ENCODE data around the gene LDB3.
A peak's percentile ranks its signal among the peaks of the same experiment; 100 is the strongest.

The LDB3 gene

DNA sequence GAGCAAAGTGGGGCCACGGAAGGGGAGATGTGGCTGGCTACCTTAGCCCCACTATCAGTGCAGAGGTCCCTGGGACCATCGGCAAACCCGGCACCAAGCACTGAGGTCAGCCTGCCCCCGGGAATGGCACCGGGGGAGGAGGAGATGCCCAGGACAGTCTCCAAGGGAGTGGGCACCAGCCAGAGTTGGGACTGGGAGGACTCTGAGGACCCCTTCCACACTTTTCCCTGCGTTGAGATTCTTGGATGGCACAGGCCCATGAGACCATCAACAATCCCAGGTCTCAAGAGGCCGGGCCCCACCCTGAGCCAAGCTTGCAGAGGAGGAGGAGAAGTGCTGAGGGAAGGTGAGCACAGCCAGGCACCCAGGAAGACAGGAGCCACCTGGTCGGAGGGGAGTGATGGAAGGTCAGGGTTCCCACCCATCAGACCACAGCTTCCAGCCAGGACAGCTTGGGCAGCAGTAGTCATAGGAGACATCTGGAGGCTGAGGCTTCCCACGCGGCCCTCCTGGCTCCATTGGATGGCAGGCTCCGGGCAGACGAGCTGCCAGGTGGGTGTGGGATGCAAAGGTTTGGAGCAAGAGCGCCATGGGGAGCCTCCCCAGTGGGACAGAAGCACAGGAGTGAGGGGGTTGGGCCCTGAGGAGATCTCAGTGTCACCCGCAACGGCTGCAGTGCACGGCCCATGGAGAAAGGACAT is 16.5 kb upstream of the LDB3 start:
- peak in 1 of 5 donors; percentile 8 for DNase-seq

DNA sequence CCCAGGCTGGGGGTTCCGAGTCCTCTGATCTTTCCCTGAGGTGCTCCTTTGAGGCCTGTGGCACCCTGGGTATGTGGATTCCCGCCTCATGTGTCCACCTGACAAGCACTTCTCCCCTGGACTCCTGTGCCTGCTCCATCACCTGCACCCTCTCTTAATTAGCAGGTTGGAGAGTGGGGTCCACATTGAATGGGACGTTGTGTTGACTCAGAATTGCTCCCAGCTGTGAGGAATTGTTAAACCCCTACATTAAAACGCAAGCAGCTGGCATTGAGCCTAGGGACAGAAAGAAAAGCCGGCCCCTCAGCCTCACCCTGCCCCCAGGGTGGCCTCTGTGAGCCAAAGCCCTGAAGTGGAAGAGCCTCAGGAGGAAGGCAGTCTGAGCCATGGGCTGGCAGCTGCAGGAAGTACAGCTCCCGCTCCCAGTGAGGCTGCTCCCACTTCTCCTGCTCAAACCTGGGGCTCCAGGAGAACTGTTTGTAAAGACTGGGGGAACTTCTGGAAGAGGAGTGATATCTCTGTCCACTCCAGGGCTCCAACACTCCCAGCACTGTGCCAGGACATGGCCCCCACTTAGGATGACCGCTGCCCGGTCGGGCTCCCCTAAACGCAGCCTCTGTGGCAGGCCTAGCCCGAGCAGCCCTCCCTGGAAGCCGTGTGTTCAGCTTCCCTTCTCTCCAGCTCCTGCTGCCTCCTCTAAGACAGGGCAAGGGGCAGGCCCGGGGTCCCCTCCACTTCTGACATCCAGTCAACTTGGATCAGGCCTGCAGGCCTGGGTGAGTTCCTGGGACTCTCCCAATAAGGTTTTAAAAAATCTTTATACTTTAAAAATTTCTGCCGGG is 15.7 kb upstream of the LDB3 start:
- DNase-seq, result peak in 1 of 5 donors; percentile 9

DNA sequence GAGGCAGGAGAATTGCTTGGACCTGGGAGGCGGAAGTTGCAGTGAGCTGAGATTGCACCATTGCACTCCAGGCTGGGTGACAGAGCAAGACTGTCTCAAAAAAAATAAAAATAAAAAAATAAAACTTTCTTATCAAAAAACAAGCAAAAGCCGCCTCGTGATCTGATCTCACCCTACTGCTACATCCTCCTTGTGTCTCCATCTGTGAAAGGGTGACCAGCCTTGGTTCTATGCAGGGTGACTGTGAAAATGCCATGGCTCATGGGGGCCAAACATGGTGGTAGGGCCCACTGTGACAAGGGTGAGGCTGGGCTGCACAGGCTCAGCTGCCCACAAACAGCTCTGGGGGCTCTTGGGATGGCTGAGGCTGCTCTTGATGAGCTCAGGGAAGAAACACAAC is 14.9 kb upstream of the LDB3 start:
- no peak for DNase-seq

DNA sequence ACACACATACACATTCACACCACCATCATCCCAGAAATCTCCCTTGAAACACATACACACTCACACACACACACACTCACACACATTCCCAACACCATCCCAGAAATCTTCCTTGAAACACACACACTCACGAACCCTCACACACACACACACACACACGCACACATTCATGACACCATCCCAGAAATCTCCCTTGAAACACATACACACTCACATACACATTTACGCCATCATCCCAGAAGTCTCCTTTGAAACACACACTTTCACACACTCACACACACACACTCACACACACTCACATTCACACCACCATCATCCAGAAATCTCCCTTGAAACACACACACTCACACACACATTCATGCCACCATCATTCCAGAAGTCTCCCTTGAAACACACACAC is 14.3 kb upstream of the LDB3 start:
- DNase-seq, result no peak

DNA sequence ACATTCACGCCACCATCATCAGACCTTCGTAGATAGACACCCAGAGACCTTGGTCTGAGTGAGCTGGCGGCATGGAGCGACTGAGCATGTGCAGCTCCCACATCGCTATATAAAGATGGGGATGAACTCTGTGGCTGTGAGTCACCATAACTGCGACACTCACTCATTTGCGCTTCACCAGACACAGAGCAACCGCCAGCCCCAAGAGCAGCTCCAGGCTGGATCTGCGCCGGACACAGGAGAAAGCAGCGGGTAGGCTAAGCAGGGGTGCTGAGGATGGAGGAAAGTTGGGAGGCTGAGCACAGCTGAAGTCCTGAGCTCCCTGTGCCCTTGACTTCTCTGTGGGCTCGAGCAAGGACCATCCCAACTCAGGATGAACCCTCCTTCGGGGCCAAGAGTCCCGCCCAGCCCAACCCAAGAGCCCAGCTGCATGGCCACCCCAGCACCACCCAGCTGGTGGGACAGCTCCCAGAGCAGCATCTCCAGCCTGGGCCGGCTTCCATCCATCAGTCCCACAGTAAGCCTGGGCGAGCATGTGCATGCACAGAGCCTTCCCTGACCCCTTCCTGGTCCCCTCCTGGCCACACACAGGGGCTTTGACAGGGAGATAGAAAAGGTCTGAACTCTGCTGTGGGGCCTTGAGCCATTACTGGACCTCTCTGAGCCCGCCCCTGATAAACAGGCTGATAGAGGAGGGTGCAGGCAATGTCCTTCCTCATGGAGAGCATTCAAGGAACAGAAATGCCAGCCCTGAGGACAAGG is 13.7 kb upstream of the LDB3 start, which contains the start of gene OPN4:
TSS of gene OPN4 (plus strand) at position 137 of the 762 bp plus-strand sequence. CDS start at position 374, 237 bp downstream.
- DNase-seq, result peak in 1 of 5 donors; percentile 10

DNA sequence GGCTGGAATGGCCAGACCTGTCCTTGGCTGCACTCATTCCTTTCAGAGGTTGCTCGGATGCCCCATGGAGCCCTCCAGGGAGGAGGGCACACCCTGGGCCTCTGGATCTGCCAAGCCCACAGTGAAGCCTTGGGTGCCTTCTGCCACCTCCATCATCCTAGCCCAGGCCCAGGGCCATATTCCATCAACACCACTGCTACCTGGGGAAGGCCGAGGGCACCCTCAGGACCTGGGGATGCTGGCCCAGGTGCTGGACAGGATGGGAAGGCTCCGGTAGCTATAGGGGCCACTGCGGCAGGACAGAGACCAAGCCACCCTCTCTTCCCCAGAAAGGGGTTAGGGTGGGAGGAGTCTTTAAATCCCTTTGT is 13.2 kb upstream of the LDB3 start:
- DNase-seq, result peak in 1 of 5 donors; percentile 2

DNA sequence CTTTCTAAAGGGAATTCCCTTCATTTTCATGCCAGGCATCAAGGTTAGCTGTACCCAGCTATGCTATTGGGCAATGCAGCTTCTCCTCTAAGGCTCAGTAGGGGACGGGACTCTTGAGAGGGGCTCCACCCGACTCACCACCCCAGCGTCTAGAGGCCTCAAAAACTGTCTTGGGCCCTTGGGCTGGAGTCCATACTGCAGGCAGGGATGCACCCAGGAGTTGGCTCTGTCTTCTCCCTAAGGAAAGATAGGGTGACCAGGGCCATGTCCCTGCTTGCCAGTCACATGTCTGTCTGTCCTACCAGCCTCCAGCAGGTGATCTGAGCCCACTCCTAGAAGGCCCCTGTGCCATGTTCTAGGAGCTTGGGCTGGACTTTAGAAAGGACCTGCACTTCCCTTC is 12.7 kb upstream of the LDB3 start:
- DNase-seq, result no peak

DNA sequence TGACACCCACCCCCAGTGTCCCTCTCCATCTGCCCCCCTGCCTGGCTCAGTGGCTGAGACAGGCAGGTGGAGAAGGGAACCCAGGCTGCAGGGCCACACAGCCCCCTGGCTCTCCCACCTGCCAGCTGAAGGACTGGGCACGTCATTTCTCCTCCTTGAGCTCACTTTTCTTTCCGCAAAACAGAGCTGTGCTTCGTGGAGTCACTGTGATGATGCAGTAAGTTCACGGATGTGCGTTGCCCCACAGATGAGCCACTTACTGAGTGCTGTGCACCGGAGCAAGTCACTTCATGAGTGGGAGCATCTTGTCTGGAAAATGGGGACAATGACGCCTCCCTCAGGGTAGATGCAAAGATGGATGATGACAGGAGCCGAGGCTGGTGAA is 11.3 kb upstream of the LDB3 start:
- peak in 1 of 5 donors; percentile 8 for DNase-seq

DNA sequence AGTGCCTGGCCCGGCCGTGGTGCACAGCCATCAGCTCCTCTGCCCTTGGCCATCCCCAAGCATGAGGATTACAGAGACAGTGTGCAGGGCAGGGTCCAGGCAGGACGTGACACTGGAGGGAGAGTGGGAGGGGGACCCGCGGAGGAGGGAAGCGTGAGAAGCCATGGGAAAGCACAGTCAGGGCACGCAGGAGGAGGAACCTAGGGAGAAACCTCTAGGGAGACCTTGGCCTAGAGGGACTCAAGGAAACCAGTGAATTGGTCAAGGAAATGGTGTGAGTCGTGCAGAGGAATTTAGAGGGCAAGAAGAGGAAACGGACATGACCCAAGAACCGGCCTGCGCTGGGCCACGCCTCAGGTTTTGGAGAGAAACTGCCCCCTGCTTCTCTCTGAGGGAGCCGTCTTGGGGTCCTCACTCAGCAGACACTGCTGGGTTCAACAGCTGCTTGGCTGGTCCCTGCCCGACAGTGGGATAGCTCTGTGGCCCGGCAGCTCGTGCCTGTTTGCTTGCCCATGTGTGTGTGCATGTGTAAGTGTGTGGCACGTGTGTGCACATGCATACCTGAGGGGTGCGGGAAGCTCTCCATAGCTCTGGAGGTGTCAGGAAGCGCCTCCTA is 10.8 kb upstream of the LDB3 start:
- DNase-seq, result peak in 1 of 5 donors; percentile 4

DNA sequence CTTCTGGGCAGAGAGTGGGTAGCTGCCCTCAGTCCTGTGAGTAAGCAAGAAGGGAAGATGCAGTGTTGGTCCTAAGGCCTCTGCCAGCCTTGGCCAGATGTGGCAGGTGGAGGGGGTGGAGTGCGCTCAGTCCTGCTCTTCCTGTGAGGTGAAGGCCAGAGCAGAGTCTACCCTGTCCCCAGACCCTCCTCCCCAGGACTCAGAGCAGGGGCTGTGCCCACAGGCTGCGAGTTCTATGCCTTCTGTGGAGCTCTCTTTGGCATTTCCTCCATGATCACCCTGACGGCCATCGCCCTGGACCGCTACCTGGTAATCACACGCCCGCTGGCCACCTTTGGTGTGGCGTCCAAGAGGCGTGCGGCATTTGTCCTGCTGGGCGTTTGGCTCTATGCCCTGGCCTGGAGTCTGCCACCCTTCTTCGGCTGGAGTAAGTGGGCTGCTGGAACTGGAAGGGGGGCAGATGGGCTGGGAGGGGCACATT is 10.0 kb upstream of the LDB3 start:
- peak in 1 of 5 donors; percentile 5 for DNase-seq

DNA sequence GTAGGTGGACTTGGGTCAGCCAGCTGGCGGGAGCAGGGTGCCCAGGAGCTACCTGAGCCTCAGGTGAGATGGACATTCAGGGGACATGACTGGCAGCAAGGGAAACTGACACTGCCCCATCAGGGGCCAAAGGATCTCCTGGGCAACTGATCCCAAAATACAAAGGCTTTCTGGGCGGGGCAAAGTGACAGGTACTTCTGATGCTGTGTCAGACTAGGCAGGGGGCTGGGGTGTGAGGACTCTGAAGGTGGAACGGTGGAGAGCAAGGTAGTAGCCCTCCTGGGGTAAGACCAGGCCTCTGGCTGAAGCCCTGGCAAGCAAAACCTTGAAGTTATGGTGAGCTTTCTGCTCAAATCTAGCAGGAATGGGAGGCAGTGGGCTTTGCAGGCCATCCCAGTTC is 9.6 kb upstream of the LDB3 start:
- peak in 1 of 5 donors; percentile 6 for DNase-seq

DNA sequence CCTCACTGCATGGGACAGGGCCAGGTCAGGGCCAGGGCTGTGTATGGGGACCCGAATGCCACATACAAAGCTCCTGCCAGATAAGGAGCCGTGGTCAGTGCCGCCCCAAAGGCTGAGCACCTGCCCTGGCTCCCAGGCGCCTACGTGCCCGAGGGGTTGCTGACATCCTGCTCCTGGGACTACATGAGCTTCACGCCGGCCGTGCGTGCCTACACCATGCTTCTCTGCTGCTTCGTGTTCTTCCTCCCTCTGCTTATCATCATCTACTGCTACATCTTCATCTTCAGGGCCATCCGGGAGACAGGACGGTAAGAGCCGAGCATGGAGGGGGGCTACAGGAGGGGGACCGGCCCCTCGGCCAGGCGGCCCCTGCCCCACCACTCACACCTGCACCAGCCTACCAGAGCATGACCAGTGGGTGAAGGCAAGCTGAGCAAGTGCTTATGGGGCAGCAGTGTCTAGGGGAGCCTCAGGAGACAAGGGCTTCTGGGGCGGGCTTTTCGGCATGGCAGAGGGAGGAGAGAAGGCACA is 9.1 kb upstream of the LDB3 start:
- peak in 1 of 5 donors; percentile 7 for DNase-seq

DNA sequence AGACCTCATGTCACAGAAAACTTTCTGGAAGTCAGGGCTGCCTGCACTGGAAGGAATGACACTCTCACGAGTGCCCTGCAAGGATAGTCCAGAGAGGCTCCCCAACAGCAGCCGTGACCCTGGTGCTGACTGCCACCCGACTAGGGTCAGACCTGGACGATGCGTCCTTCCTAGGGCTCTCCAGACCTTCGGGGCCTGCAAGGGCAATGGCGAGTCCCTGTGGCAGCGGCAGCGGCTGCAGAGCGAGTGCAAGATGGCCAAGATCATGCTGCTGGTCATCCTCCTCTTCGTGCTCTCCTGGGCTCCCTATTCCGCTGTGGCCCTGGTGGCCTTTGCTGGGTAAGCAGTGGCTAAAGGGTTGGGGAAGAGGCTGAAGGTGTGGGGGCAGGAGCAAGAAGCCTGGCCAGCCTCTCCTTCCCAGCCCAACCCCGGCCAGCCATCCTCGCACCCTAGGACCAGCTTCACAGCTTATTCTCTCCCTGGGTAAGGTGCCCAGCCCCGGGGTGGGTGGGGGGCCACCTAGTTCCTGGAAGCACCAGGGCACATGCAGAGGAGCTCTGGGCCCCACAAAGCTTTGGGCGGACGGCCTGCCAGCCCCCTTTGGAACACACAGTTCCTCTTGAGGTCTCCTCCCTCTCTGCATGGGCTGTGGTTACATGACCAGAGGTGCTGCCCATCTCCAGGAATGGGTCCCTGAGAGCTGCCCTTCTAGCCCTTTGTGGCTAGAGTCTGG is 8.4 kb upstream of the LDB3 start:
- DNase-seq, result peak in 1 of 5 donors; percentile 9

DNA sequence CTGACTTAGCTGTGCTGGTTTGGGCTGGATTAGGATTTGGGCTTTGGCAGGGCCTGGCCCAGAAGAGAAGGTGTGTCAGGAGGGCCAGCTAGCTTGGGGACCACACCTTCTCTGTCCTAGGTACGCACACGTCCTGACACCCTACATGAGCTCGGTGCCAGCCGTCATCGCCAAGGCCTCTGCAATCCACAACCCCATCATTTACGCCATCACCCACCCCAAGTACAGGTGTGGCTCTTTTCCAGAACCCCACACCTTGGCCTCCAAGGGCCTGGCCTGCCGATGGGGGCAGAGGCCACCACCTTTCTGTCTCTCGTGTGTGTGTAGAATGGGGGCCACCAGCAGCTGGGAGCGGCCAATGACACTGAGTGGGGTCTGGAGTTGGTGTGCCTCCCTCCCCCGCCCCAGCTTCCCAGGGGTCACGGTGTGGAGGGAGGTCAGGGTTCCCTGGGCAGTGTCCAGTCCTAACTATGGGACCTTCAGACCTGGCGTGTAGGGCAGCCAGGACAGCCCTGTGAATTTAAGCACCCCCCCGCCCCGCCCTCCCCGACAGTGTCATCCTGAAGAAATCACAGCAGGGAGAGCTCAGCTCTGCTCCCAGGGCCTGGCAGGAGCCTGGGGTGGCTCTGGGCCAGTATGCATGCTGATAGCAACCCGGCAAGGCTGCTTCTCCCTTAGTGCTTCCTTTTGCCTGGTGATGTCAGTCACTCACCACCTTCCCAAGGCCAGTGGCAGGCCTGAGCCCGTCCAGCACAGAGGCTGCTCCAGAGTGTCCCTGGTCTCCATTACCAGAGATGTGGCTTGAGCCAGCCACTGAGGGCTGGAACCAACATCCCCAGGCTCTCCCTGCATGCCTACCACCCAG is 6.9 kb upstream of the LDB3 start:
- no peak for DNase-seq

DNA sequence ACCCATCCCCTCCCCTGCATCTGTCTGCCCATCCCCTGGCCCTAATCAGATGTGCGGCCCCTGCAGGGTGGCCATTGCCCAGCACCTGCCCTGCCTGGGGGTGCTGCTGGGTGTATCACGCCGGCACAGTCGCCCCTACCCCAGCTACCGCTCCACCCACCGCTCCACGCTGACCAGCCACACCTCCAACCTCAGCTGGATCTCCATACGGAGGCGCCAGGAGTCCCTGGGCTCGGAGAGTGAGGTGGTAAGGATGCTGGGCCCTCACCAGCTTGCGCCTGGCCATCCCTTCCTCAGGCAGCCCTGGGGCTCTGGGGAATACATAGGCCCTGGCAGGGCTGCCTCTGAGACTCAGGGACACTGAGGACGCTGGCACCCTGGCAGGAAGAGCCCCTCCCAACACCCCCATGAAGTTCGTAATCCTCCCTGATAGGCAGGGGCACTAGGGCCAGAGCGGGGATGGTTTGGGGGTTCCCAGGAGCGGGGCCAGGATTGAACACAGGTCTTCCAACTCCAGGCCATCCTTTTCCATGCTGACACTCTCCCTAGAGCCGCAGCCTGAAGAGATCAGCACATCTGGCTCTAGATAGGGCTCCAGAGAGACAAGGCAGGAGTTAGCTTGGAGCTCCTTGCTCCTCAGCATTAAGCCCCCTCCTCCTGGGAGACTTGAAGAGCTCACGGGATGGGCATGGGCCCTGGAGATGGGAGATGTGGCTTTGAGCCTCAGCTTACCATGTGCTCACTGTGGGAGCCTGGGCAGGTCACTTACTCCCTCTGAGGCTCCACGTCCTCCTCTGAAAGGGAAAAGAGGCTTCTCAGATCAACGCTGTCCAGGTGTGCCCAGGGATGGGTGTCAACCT is 5.9 kb upstream of the LDB3 start:
- no peak for DNase-seq

DNA sequence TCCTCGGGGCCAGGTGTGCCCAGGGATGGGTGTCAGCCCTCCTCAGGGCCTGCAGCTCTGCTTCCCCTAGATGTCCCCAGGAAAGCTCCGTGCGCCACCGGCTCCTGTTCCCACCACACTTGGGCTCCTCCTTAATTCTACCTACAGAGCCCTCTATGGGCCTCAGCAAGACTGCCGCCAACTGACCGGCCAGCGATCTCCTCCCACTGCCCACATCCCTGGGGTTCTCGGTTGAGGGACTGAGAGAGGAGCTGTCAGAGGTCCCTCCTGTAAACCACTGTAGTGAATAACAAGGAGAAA is 5.3 kb upstream of the LDB3 start:
- no peak for DNase-seq

DNA sequence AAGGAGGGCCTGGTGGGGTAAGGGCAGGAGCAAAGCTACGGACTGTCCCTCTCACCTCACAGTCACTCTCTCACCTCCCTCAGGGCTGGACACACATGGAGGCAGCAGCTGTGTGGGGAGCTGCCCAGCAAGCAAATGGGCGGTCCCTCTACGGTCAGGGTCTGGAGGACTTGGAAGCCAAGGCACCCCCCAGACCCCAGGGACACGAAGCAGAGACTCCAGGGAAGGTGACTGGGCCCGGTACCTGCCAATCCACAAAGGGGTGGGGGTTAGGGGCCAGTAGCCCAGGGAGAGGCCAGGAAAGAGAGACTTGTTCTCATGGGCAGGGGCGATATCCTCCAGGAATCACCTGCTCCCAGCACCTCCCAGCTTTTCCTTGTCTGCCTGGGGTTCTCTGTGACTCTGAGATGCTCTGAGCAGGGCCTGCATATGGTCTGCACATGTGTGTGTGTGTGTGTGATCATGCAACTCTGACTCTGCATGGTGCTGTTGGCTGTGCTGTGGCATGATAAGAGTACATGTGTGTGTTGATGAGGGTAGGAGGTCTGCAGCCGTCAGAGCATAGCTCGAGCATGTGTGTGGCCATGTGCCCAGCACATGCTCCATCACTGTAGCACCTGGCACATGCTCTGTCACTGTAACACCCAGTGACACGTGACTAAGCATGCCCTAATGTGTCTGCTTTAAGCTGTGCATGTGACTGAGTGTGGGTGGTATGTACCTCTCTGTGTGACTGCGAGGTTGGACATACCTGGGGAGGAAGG is 4.6 kb upstream of the LDB3 start:
- no peak for DNase-seq

DNA sequence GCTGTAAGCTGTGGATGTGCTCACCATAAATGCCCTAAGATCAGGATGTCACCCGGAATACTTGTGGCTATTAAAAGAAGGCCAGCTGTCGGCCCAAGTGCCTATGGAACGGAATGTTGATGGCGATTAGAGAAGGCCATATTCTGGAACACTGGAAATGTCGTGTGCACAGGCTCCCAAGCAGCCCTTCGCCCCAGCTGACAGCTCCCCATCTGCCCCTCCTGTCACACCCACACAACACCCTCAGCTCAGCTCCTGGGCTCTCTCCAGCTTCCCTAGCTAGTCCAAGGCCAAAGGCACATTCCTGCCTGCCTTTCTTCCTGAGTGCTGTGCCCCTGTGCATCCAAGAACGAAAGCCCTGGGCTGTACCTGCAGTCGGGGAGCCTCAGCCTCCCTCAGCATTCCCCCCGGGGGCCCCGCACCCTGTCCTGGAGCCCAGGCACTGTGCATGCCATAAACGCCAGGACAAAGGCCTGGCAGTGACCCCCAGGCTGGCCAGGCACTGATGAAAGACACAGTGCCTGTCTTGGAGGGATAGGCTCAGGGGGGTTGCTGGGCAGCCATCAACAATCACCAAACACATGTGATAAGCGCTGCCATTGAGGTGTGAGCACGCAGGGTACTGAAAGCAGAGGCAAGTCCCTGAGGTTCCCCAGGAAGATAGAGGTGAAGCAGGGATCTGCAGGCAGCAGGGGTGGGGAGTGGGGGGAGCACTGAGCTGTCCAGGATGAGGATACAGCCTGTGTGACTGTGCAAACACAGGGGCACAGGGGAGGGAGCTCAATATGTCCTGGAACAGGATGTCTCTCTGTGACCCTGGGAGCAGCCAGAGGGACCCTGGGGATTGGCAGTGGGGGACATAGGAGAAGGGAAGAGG is 3.7 kb upstream of the LDB3 start:
- no peak for DNase-seq

Data from T-helper 1 cell (primary cell).